Stimulated activated CD4-positive, alpha-beta T cell treated with anti-CD3 and anti-CD28 coated beads, Interleukin-1b, Interleukin-23, amount 100 ng/mL, for 24 hours (primary cell): ENCODE measurements around the gene LCE1A.

Experiments
- DNase-seq, 4 experiments: peaks; one replicate each; pipeline ENCODE4 v3.0.0-alpha.2; 2020; ENCODE audit warnings: low read depth in 4 of 4, low spot score in 1 of 4

LCE1A gene, protein sequence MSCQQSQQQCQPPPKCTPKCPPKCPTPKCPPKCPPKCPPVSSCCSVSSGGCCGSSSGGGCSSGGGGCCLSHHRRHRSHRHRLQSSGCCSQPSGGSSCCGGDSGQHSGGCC

DNA sequence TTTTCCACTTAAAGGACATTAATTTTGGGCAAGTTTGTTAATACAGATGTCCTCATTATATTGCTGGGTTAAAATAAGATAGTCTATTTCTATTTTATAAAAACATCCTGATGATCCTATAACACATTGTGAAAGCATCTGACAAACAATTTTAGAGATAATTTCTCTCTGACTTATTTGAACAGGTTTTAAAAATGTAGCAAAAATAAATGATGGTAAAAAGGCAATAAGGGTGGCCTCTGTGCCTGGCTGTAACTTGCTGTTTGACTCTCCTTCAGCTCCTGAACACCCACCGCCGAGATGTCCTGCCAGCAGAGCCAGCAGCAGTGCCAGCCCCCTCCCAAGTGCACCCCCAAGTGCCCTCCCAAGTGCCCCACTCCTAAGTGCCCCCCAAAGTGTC is at the start of gene LCE1A:
Gene LCE1A, plus strand, starts transcription at position 301 of the 400 bp plus-strand sequence. Its CDS starts 0 bp downstream, at position 301.
- DNase-seq = no peak

DNA sequence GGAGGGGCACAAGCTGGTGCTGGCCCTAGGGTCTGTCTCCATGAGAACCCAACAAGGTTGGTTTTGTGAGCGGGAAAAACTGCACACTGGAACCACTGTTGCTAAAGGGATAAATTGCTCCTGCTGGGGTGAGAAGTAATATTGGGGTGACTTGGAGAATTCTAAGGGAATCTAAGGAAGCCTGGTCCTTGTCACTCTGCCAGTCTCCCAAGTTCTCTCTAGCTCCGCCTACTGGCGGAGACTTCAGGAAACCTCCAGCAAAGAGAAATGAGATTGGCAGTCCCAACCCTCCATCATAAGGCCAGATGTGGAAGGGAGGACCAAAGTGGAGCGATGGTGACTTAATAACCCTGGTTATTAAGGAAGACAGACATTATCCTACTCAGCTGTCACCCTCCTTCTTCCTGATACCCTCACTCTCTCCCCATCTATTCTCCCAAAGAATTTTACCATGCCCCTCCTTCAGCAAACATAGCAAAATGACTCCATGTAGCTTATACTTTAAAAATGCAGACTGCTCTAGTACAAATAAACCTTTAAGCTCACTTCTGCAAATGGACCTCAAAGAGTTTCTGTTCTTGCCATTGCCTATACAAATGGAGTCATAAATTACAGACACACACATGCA is 49.6 kb upstream of the LCE1A start:
- no peak for DNase-seq

DNA sequence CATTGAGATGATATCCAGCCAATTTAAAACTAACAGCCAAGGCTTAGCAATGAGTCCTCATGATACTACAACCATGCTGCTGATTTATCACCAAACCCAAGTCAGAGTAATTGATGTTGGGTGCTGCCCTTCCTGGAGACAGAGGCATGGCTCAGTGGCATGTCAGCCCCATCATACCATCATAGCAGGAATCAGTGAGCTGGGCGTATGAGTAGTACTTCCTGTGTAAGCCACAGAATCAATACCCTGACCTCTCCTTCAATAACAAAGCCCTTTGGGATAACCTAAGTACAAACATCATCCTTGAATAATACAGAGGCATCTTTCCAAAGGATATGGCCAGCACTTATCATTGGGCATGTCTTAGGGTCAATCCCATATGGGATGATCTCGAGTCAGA is 44.2 kb upstream of the LCE1A start:
- no peak for DNase-seq

DNA sequence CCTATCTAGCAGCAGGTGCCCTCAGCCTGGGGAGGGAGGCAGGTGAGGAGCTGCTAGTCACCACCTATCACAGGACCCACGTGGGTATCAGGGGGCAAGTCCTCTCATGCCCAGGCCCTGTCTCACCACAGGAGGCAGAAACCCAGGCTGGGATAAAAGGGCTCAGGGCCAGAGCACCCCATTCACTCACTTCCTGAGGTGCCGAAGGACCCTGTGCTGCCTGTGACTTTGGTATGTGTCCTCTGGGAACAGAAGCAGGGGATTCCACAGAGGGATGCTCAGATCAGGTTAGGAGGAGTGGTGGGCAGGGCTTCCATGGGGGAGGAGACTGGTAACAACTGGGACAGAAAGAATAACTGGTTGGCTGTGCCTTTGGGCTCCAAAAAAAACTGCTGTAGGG is 41.2 kb upstream of the LCE1A start, which contains the start of gene LCE1E:
Gene LCE1E, plus strand, starts transcription at position 181 of the 400 bp plus-strand sequence. CDS start 1,043 bp downstream, outside the sequence.
- DNase-seq = no peak

DNA sequence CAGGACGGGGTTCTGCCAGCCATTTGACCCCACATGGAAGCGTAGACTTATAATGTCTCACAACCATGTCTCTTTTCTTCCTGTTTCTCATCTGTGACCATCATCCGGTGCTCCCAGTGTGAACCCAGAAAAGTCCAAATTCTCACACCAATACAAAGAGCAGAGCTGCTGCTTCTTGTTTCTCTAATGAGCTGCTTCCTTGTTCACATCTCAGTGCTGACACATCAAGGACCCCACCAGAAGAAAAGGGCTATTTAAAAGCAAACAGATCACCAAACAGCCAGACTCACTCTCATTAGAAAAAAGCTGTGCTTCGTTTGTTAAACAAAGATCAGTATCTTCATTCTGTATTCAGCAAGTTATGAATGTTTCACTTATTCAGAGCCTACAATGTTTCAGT is 31.6 kb upstream of the LCE1A start:
- DNase-seq = no peak

DNA sequence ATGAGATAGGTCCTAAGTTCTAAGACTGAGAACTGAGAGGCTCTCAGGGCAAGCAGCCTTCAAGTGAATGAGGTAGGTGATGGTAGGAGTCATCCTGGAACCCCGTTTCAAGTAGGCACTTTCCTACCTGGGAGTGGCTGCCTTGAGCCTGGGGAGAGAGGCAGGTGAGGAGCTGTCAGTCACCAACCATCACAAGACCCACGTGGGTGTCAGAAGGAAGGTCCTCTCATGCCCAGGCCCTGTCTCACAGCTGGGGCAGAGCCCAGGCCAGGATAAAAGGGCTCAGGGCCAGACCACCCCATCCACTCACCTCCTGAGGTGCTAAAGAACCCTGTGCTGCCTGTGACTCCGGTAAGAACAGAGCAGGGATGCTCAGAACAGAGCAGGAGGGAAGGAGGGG is 30.9 kb upstream of the LCE1A start, which contains the start of gene LCE1D:
Gene LCE1D, plus strand, starts transcription at position 301 of the 400 bp plus-strand sequence. CDS start 1,074 bp downstream, outside the sequence.
- DNase-seq = no peak

DNA sequence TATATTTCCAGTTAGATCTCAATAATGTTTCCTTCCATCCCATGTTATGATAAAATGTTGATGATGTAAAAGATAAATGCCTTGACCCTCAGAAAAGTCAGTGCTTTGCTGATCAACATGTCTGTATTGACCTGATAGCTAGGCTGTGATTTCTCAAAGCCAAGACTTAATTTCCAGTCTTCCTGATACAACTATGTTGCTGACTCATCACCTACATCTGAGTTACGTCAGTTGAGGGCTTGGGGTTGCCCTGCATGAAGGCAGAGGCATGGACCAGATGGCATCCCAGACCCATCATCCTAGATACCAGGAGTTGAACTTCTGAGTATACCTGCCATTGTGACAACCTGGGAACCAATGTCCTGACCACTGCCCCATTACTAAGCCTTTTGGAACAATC is 25.9 kb upstream of the LCE1A start:
- no peak for DNase-seq

DNA sequence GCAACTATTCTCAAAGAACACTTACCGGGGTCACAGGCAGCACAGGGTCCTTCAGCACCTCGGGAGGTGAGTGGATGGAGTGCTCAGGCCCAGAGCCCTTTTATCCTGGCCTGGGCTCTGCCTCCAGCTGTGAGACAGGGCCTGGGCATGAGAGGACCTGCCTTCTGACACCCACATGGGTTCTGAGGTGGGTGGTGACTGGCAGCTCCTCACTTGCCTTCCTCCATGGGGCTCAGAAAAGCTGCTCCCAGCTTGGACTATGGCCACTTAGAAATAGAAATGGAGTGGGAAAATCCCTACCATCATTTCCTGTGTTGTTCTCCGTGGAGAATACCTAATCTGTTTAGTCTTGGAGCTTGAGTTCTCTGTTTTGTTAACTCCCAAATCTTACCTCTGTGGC is 20.7 kb upstream of the LCE1A start, which contains the start of gene LCE1C:
Gene LCE1C, minus strand, starts transcription at position 76 of the 400 bp plus-strand sequence. CDS start 1,173 bp downstream, outside the sequence.
- DNase-seq = no peak

DNA sequence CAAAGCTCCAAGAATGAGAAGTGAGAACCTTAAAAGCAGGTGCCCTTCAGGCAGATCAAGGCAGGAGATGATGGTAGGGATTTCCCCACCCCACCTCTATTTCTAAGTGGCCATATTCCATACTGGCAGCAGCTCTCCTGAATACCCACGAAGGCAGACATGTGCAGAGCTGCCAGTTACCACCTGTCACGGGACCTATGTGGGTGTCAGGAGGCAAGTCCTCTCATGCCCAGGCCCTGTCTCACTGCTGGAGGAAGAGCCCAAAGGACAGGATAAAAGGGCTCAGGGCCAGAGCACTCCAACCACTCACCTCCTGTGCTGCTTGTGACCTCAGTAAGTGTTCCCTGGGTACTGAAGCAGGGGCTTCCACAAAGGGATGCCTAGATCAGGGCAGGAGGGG is 16.2 kb upstream of the LCE1A start:
- DNase-seq = no peak

DNA sequence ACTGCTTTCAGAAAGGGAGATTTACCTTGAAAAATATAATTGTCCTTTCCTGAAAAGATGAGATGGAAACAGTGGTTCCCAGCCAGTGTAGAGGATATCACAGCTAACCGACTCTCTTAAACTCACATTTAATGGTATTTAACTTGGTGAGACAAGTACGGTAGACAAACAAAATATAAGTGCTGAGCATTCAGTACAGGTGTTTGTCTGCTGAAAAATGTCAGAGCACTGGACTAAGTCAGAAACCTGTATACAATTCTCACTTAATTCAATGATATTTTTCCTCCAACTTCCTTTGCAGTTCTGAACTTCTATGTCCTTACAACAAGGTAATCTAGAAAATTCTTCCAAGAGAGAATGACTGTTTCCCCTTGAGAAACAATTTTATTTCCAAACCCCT is 15.6 kb upstream of the LCE1A start, which contains the start of gene LCE1B:
Gene LCE1B, plus strand, starts transcription at position 301 of the 400 bp plus-strand sequence. CDS start 476 bp downstream, outside the sequence.
- no peak for DNase-seq

DNA sequence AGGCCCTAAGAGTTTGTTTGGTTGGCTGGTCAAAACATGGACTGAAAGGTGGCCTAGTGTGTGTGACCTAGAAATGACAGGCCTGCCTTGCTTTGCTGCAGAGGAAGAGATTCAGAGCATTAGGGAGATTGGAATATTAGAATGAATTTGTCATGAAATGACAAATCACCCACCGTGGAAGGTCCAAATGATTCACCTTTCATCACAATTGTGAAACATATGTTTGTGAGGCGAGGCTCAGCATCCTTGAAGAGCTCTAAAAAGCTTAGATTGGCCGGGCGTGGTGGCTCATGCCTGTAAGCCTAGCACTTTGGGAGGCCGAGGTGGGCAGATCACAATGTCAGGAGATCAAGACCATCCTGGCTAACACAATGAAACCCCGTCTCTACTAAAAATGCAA is 10.0 kb upstream of the LCE1A start:
- no peak for DNase-seq

DNA sequence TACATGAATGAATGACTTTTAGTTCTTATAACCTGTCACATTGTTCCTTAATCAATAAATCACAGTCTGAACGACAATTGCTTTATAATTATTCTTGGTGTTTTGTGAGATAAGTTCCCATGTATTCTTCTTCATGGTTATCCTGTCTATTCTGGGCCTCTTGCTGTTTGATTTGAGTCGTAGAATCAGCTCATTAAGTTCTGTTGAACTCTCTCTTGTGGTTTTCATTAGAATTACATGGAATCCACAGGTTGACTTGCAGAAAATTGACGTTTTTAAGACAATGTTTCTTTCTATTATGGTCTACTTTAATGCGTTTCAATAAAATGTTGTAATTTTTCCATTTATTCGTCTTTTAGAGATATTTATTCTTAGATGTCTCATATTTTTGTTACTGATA is 4.0 kb upstream of the LCE1A start:
- DNase-seq = no peak

DNA sequence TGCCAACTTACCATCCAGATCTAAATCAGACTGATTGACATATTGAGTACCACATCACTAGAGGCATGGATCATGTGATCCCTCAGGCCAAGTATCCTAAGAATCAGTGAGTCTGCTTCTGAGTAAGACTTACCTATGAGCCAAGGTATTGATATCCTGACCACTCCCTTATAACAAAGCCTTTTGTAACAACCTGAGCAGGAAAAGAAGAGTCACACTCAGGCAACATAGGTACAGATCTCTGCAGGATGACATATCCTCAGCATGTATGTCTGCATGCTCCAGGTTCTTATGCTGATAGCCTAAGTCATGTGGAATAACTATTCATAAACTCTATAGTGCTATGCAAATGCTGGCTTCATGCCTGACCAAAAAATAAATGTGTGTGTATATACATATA is 2.3 kb upstream of the LCE1A start:
- DNase-seq = no peak

DNA sequence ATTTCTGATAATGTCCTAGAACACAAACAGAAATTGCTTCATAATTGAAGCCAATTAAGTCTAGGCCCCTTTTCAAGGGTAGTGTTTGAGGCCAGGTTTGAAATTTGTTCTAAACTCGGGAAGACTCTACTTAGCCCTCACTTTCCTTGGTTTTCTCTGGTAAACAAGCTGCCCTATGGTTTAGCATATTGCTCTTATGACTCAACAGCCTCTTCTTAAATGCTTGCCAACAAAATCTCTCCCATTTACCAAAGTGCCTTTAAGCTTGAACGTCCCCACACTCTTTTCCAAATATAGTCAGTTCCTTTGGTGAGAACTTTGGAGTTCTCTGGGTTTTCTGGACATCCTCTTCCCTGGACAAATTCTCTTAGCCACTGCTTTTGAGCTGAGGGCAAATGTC is 9.6 kb downstream of the LCE1A start:
- no peak for DNase-seq

DNA sequence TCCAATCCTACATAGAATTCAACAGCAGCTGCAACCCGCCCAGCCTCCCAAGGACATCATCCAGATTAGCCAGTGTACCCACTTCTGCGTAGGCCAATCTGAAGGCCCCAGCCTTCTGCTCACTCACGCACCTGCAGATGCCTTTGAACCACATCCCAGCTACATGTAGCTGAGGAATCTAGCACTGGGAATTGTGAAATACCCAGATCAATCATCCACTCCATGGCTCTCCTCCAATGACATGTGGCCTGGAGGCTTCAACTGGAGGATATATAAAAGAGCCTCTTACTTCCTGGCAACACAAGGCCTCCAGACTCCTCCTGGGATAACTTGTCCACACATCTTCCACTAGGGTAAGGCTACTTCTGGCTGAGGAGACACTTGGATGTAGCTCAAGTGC is 15.3 kb downstream of the LCE1A start, which contains the start of gene LCE6A:
Gene LCE6A, plus strand, starts transcription at position 301 of the 400 bp plus-strand sequence. CDS start 665 bp downstream, outside the sequence.
- no peak for DNase-seq

DNA sequence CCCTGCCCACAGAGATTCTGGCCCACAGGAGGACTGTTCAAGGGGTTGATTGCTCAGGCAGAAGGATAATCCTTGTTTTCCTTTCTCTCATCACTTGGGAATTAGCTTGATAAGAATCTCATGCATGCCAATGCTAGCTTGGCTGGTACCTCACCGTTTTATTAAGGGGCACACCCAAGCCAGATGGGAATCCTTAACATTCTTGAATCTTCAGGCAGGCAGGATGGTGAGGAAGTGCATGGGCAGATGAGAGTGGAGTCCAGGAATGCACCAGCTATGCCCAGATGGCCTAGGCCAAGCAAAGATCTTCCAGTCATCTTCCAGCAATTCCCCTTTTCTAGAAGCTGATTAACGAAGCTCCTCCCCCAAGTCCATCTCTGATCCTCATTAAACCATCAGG is 28.4 kb downstream of the LCE1A start:
- DNase-seq = no peak

DNA sequence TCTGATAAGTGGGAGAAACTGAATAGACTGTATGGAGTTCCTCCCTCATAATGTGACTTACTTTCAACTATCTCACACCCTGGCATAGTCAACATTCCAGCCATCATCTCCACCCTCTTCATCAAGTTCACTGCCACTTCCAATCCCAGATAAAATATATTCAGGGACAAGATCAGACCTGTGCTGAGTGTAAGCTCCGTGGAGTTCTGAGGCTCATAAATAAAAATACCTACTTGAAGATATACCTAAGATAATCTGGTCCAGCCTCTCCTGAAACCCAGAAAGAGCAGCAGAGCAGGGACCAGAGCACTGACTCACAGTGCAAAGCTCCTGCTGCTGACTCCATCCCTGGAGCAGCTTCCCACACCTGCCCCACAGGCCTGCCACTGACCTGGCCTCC is 30.8 kb downstream of the LCE1A start:
- DNase-seq = no peak

DNA sequence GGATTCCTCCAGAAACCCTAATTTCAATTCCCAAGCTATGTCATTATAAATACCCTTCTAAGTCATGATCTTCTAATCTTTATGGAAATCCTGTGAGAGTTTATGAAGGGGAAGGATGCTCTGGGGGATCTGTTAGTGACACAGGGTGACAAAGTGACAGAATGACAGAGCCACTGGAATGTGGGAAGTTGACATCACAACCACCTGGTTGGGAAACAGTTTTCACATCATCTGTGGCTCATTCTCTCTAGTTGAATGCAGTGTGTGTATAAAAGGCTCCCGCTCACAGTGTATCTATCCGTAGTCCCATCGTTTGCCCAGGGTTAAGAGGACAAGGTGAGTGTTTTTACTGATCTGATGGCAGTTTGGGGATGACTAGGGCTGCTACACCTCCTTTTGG is 32.4 kb downstream of the LCE1A start, which contains the start of gene LCE7A:
Gene LCE7A, plus strand, starts transcription at position 301 of the 400 bp plus-strand sequence. CDS start 702 bp downstream, outside the sequence.
- DNase-seq = no peak

DNA sequence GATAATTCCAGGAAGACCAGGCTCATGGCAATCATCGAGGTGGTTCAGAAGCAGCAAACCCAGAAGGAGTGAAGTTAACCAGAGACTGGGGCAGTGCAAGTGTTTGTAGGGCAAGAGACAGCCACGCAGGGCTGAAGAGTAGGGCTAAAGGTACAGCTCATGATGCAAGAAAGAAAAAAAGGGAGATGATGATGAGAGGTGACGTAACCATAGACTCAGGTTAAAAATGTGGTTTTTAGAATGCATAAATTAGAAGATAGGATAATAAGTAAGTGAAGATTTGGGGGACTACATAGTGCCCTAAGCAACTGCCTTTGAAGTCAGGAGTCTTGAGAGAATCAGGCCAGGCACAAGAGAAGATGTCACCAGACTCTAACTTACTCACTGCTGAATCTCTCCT is 32.9 kb downstream of the LCE1A start:
- DNase-seq = no peak

DNA sequence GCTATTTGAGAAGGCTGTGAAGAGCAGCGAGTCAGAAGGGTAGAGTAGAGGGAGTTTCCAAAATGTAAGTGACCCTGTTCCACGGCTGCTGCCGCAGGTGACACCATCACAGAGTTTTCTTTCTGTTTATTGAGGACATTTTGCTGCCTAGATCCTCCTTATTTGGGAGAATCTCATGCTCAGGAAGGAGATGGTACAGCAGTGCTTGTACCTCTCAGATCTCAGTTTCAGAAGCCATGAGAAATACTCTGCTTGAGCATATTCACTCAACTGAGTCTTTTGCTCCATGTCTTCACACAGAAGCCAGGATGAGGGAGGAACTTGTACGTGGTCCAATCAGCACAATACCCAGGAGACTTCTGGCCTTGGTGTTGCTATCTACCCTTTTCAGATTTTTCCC is 34.1 kb downstream of the LCE1A start:
- no peak for DNase-seq

DNA sequence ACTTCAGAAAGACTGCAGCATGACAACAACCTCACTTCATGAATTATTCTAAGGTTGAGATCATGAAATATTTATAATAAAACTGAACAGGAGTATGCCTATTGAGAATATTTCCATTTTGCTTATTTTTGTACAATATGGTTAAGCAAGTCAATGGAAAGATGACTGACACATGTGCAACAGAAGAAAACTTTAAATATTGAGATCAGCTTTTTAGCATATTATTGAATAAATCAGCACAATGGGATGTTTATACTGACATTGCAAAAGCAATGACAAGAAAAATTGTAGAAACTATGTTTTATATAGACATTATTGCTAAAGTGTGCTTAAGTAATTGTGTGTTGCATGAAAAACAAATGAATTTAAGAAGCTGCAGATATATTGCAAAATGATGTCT is 37.2 kb downstream of the LCE1A start:
- DNase-seq = no peak

DNA sequence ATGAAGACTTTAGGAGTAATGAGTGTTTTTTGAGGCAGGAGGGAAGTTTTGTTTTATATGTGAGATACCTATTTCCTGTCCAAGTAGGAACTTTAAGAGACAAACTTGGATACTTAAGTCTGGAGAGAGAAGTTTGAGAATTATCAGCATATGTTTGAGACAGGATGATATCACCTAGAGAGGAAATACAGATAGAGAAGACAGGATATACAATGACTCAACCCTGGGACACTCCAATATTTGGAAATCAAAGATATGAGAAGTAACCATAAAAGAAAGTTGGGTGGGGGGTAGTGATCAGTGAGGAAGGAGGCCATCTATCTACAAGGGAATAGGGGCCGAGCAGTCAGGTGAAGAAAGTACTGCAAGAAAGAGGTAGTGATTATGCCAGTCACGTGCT is 39.0 kb downstream of the LCE1A start:
- no peak for DNase-seq
